Activated naive CD8-positive, alpha-beta T cell treated with anti-CD3 and anti-CD28 coated beads, Interleukin-2, amount 50 U/mL, for 24 hours (primary cell): ENCODE measurements around the gene CUL1.

Source experiments
- ATAC-seq: fragments of 150-1000 bp; cut with Tn5 transposase; one replicate; pipeline ENCODE4 v1.10.0; 2021
- DNase-seq: peaks from one replicate; pipeline ENCODE4 v3.0.0; 2021
- H3K27ac Mint-ChIP-seq: one replicate; pipeline ENCODE4 v1.8.0; 2021; ENCODE audit warnings: mild to moderate bottlenecking, mixed read lengths
- H3K27me3 Mint-ChIP-seq: one replicate; pipeline ENCODE4 v1.8.0; 2021; ENCODE audit warnings: mixed read lengths
- H3K36me3 Mint-ChIP-seq: one replicate; pipeline ENCODE4 v1.8.0; 2021; ENCODE audit warnings: low read depth, mixed read lengths
- H3K4me1 Mint-ChIP-seq: one replicate; pipeline ENCODE4 v1.8.0; 2021; ENCODE audit warnings: mixed read lengths
- H3K4me3 Mint-ChIP-seq: one replicate; pipeline ENCODE4 v1.8.0; 2021; ENCODE audit warnings: mild to moderate bottlenecking, moderate library complexity, mixed read lengths
- H3K9me3 Mint-ChIP-seq: one replicate; pipeline ENCODE4 v1.8.0; 2021; ENCODE audit warnings: mixed read lengths

Gene CUL1

DNA sequence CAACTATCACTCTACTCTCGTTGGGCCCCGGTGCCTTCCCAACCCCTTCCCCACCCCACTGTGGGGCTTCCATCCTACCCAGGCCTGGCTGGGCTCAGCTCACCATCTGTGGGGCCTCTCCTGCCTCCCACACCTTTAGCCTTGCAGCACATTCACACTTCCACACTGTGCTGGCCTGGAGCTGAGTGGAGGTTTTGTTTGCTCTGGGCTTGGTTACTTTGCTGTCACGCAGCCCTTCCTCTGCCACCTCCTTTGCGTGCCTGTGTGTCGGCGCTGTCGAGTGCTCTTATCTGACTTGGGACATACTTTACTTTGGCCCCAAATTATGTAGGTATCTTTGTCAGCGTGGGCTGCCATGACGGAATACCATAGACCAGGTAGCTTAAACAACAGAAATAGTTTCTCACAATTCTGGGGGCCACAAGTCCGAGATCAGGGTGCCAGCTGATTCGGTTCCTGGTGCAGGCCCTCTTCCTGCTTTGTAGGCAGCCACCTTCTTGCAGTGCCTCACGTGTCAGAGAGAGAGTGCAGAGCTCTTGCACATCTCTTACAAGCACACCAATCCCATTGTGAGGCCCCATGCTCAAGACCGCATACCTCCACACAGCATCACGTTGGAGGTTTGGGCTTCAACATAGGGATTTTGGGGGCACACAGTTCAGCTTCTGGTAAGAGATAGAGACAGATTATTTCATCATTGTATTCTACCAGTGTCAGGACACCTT lies 89.0 kb downstream of the CUL1 start:
- Mint-ChIP-seq H3K27ac (no peak overlapping the region), H3K4me1 (no peaks in the 10 kb centered on the region), H3K4me3 (no peak overlapping the region), H3K27me3 (no peaks in the 10 kb centered on the region), H3K36me3 (peaks cover 47% of the 10 kb centered on the region), H3K9me3 (no peaks in the 10 kb centered on the region)
- DNase-seq: no peak
- no peak for ATAC-seq

DNA sequence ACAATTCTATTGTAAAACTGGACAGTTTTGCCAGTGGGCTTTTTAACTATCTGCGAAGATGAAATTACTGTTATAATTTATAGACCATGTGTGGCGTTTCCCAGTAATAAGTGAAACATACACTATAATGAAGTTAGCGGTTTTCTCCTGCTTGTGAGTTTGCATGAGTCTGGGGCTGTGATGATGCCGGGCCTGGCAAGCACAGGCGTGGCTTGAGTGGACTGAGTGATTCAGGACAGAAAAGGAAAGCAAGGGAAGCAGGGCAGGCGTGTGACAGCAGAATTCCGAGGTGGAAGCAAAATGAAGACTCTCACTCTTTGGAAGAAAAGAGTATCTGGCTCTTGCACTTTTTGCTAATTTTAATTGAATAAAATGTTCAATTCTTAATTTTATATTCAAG lies 90.5 kb downstream of the CUL1 start:
- Mint-ChIP-seq H3K4me3 (no peak overlapping the region), H3K4me1 (peaks cover 6% of the 10 kb centered on the region), H3K36me3 (peaks cover 57% of the 10 kb centered on the region), H3K27me3 (no peaks in the 10 kb centered on the region), H3K27ac (no peak overlapping the region), H3K9me3 (no peaks in the 10 kb centered on the region)
- ATAC-seq (no peak), DNase-seq (no peak)

DNA sequence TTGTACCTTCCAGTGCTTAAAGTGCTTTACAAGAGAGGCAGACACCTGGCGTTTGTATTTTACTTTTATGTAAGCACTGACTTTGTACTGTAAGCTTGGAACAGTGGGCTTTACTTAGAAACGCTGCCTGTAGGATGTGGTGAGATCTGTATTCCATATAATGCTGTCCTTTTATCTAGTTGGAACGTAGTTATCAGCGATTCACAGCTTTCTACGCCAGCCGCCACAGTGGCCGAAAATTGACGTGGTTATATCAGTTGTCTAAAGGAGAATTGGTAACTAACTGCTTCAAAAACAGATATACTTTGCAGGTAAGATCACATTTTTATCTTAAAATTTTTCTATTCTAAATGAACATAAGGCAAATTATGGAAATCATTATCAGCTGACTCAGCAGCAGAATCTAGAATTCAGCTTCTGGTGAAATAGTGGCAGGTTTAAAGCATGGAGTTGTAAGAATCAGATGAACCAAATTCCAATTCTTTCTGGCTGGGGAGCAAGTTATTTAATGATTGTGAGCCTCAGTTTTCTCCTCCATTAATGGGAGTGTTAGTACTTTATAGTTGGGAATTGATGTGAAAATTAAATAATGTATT lies 91.5 kb downstream of the CUL1 start:
- Mint-ChIP-seq H3K4me3 (no peak overlapping the region), H3K4me1 (peaks cover 6% of the 10 kb centered on the region), H3K9me3 (no peaks in the 10 kb centered on the region), H3K27ac (no peak overlapping the region), H3K36me3 (peaks cover 58% of the 10 kb centered on the region), H3K27me3 (no peaks in the 10 kb centered on the region)
- DNase-seq: no peak
- ATAC-seq: no peak

- no peak for DNase-seq
- no peaks in the 10 kb centered on the region for H3K9me3 Mint-ChIP-seq
- ATAC-seq: no peak
- no peak overlapping the region for H3K27ac Mint-ChIP-seq
- no peaks in the 10 kb centered on the region for H3K27me3 Mint-ChIP-seq
- peaks cover 6% of the 10 kb centered on the region for H3K4me1 Mint-ChIP-seq
- H3K4me3 Mint-ChIP-seq: no peak overlapping the region
- H3K36me3 Mint-ChIP-seq: peaks cover 55% of the 10 kb centered on the region
Measured at GRCh38 chr7:148790850-148791249, 92.1 kb downstream of the CUL1 start.

GRCh38 chr7:148791546-148791945 lies 92.8 kb downstream of the CUL1 start:
- Mint-ChIP-seq H3K9me3 (no peaks in the 10 kb centered on the region), H3K36me3 (peaks cover 60% of the 10 kb centered on the region), H3K27ac (no peak overlapping the region), H3K4me3 (no peak overlapping the region), H3K4me1 (peaks cover 6% of the 10 kb centered on the region), H3K27me3 (no peaks in the 10 kb centered on the region)
- no peak for ATAC-seq
- DNase-seq: no peak

DNA sequence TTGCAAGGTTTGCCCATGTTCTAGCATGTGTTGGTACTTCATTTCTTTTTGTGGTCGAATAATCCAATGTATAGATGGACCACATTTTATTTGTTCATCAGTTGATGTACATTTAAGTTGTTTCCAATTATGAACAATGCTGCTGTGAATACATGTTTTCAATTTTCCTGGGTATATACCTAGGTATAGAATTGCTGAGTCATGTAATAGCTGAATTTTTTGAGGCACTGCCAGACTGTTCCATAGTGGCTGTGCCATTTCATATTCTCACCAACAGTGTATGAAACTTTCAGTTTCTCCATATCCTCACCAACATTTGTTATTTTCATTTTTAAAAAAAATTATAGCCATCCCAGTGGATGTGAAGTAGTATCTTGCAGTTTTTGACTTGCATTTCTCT lies 94.9 kb downstream of the CUL1 start:
- H3K4me3 Mint-ChIP-seq: no peak overlapping the region
- no peak overlapping the region for H3K27ac Mint-ChIP-seq

GRCh38 chr7:148794476-148794875 lies 95.8 kb downstream of the CUL1 start:
- H3K9me3 Mint-ChIP-seq: no peaks in the 10 kb centered on the region
- no peak overlapping the region for H3K27ac Mint-ChIP-seq
- H3K4me1 Mint-ChIP-seq: peaks cover 6% of the 10 kb centered on the region
- H3K36me3 Mint-ChIP-seq: peaks cover 59% of the 10 kb centered on the region
- DNase-seq: no peak
- ATAC-seq: no peak
- no peak overlapping the region for H3K4me3 Mint-ChIP-seq
- H3K27me3 Mint-ChIP-seq: no peaks in the 10 kb centered on the region

More for the DNA sequence above, 94.9 kb downstream of the CUL1 start:
- Mint-ChIP-seq H3K27me3 (no peaks in the 10 kb centered on the region), H3K9me3 (no peaks in the 10 kb centered on the region), H3K36me3 (peaks cover 58% of the 10 kb centered on the region), H3K4me1 (peaks cover 6% of the 10 kb centered on the region)
- ATAC-seq (no peak), DNase-seq (no peak)

GRCh38 chr7:148796841-148797240 lies 98.1 kb downstream of the CUL1 start:
- Mint-ChIP-seq H3K4me3 (no peak overlapping the region), H3K27me3 (no peaks in the 10 kb centered on the region), H3K4me1 (peaks cover 6% of the 10 kb centered on the region), H3K27ac (peak overlapping the region; percentile 27), H3K9me3 (no peaks in the 10 kb centered on the region), H3K36me3 (peaks cover 68% of the 10 kb centered on the region)
- ATAC-seq (no peak), DNase-seq (no peak)

DNA sequence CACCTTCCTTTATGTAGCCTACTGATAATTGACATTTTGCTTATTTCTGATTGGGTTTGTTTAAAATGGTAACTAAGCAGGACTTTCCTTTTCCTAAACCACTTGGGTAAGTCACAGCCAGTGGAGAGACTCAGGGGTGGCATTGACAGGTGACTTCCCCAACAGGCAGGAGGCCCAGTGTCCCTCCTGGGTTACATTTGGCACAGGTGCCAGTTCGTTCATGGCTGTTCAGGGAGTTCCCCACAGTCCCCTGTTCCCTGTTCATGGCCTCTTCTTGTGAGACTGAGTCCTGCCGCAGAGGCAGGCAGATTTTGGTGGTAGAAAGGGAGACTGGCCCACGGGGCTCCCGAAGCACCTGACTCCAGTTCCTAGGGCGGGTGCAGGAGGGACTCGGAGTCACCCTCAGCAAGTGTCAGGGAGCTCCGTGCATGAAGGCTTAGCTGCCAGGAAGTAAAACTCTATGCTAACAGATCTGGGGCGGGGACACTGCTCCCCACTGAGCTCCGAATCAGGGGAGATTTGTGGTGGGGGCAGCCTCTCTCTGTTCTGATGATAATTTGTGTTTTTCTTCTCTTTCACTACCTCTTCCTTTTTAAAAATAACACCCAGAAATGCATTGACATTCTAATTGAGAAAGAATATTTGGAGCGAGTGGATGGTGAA lies 101.3 kb downstream of the CUL1 start:
- Mint-ChIP-seq H3K27me3 (no peaks in the 10 kb centered on the region), H3K27ac (no peak overlapping the region), H3K4me1 (no peaks in the 10 kb centered on the region), H3K4me3 (no peak overlapping the region), H3K36me3 (peaks cover 55% of the 10 kb centered on the region), H3K9me3 (no peaks in the 10 kb centered on the region)
- ATAC-seq (no peak), DNase-seq (no peak)

- no peaks in the 10 kb centered on the region for H3K27me3 Mint-ChIP-seq
- no peak for DNase-seq
- H3K4me3 Mint-ChIP-seq: no peak overlapping the region
- H3K9me3 Mint-ChIP-seq: no peaks in the 10 kb centered on the region
- ATAC-seq: no peak
- peaks cover 56% of the 10 kb centered on the region for H3K36me3 Mint-ChIP-seq
- H3K4me1 Mint-ChIP-seq: no peaks in the 10 kb centered on the region
- H3K27ac Mint-ChIP-seq: no peak overlapping the region
Measured at GRCh38 chr7:148800677-148801076, 102.0 kb downstream of the CUL1 start.

DNA sequence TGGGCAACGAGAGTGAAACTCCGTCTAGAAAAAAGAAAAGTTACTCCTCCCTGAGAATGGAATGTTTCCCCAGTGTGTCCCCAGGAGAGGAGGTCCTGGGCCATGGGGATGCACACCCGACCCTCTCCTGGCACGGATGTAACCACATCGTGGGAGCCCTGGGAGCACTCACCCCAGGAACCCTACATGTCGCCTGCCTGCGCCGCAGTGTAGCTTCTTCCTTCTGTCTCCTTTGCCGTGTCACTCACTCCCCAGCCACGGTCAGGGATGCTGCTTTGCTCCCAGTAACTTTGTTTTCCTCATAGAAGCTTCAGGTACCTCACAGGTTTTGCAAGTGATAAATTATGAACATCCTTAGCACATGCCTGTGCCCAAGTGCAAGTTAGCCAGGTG lies 103.4 kb downstream of the CUL1 start:
- no peak overlapping the region for H3K27ac Mint-ChIP-seq

DNA sequence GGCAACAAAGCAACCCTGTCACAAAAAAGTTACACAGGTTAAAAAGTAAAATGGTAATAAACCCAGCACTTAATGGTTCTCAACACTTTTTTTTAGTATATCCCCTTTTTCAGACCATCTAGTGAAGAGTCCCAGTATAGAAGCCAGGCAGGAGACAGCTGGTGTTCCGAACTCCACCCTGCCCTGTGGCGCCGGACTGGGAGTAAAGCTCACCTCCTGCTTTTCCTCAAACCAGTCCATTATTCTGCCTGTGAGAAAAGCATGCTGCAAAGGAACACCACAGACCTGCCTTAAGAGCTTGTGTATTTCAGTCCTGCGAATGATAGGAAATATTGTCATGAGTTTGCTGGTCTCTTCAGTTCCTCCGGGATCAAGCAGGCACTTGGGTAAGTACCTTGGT lies 104.4 kb downstream of the CUL1 start:
- no peak overlapping the region for H3K4me3 Mint-ChIP-seq
- no peaks in the 10 kb centered on the region for H3K9me3 Mint-ChIP-seq
- no peaks in the 10 kb centered on the region for H3K4me1 Mint-ChIP-seq
- peak overlapping the region; percentile 32 for H3K27ac Mint-ChIP-seq
- no peaks in the 10 kb centered on the region for H3K27me3 Mint-ChIP-seq
- no peak for ATAC-seq
- peaks cover 55% of the 10 kb centered on the region for H3K36me3 Mint-ChIP-seq
- no peak for DNase-seq

More for the DNA sequence above, 103.4 kb downstream of the CUL1 start:
- Mint-ChIP-seq H3K36me3 (peaks cover 57% of the 10 kb centered on the region), H3K27me3 (no peaks in the 10 kb centered on the region), H3K9me3 (no peaks in the 10 kb centered on the region), H3K4me1 (no peaks in the 10 kb centered on the region), H3K4me3 (no peak overlapping the region)
- no peak for DNase-seq
- peak; percentile 22 for ATAC-seq

- Mint-ChIP-seq H3K4me1 (no peaks in the 10 kb centered on the region), H3K9me3 (no peaks in the 10 kb centered on the region), H3K4me3 (no peak overlapping the region), H3K36me3 (peaks cover 52% of the 10 kb centered on the region), H3K27me3 (no peaks in the 10 kb centered on the region), H3K27ac (no peak overlapping the region)
- DNase-seq (no peak), ATAC-seq (no peak)
Measured at GRCh38 chr7:148804343-148805235, 105.9 kb downstream of the CUL1 start.

DNA sequence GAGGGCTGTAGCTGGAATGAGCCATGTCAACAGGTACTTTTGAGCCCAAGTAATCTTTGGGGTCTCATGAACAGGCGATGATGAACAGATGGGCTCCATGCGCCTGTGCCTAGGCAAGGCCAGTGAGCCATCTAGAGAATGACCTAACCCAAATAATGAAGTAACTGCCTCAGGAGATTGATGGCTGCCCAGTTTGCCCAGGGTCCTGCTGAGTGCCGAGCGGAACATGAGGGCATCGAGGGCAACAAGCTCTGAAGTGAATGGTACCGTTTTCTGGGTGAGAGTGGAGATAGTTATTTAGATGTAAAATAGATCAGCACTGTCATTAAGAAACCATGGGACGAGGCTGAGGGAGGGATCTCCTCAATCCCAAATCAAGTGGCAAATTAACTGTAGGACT lies 107.5 kb downstream of the CUL1 start:
- H3K9me3 Mint-ChIP-seq: no peaks in the 10 kb centered on the region
- H3K4me1 Mint-ChIP-seq: no peaks in the 10 kb centered on the region
- no peaks in the 10 kb centered on the region for H3K27me3 Mint-ChIP-seq
- H3K4me3 Mint-ChIP-seq: no peak overlapping the region
- ATAC-seq (no peak), DNase-seq (no peak)
- peak overlapping the region; percentile 68 for H3K27ac Mint-ChIP-seq
- peaks cover 52% of the 10 kb centered on the region for H3K36me3 Mint-ChIP-seq
